OCI-M2 (cell line): Measurements from ENCODE around the gene FAM81A.

Experiments
- DNase-seq: peaks from one replicate; lab custom pipeline; 2025; ENCODE audit not compliant: unreplicated experiment; lab: John Stamatoyannopoulos, UW

FAM81A gene

GRCh38 chr15:59571606-59572005 lies 133.6 kb downstream of the FAM81A start:
- no peak for DNase-seq
